ENCODE data around the gene OPCML. TPM values are rescaled to one million over a fixed set of nuclear protein-coding genes. Genes with fewer than 3 reads are reported as not detected.

OPCML gene
- total RNA-seq, 3 donors from 2014 or later (not counting 1 experiment from before 2014, with no cell fraction given): not detected

GRCh38 chr11:132658696-132659095 is 873.6 kb downstream of the OPCML start:
- H3K27ac Mint-ChIP-seq: no peak overlapping the region

GRCh38 chr11:132658004-132658403 is 874.3 kb downstream of the OPCML start:
- Histone ChIP-seq H3K4me1 (ENCODE audit: control insufficient read depth, insufficient read depth, low read length) (no peaks in the 10 kb centered on the region), H3K36me3 (ENCODE audit: control insufficient read depth, insufficient read depth, low read length) (no peaks in the 10 kb centered on the region), H3K4me3 (ENCODE audit: low read length) (no peak overlapping the region), H3K27ac (ENCODE audit: low read length) (no peak overlapping the region), H3K9me3 (ENCODE audit: control insufficient read depth, insufficient read depth, low read length) (peaks cover 2% of the 10 kb centered on the region), H3K27me3 (ENCODE audit: control insufficient read depth, insufficient read depth, low read length) (no peaks in the 10 kb centered on the region)
- Mint-ChIP-seq H3K4me3 (no peak overlapping the region), H3K4me1 (no peaks in the 10 kb centered on the region), H3K27ac (no peak overlapping the region), H3K9me3 (peaks cover 2 to 3% of the 10 kb centered on the region in 2 donors), H3K27me3 (ENCODE audit: low read depth in 2 of 2) (no peaks in the 10 kb centered on the region), H3K36me3 (no peaks in the 10 kb centered on the region)
- 89% methylated on average over 4 of the region's 4 CpGs for WGBS (ENCODE audit: insufficient coverage)
- intact Hi-C loops (cut with micrococcal nuclease): no loop called here
- DNase-seq (no peak), ATAC-seq (no peak)
- TF ChIP-seq CTCF (IDR thresholded peaks at IDR 0.05): no peak

More at GRCh38 chr11:132658696-132659095, 873.6 kb downstream of the OPCML start:
- Histone ChIP-seq H3K9me3 (ENCODE audit: control insufficient read depth, insufficient read depth, low read length) (peaks cover 2% of the 10 kb centered on the region), H3K27me3 (ENCODE audit: control insufficient read depth, insufficient read depth, low read length) (no peaks in the 10 kb centered on the region), H3K36me3 (ENCODE audit: control insufficient read depth, insufficient read depth, low read length) (no peaks in the 10 kb centered on the region), H3K4me3 (ENCODE audit: low read length) (no peak overlapping the region), H3K27ac (ENCODE audit: low read length) (no peak overlapping the region), H3K4me1 (ENCODE audit: control insufficient read depth, insufficient read depth, low read length) (no peaks in the 10 kb centered on the region)
- no peak overlapping the region for H3K4me3 Mint-ChIP-seq
- DNase-seq: no peak
- no peaks in the 10 kb centered on the region for H3K4me1 Mint-ChIP-seq
- WGBS (ENCODE audit: insufficient coverage): 83% methylated on average over 2 of the region's 2 CpGs
- no peak for ATAC-seq
- H3K9me3 Mint-ChIP-seq: peaks cover 0 to 2% of the 10 kb centered on the region in 2 donors
- no peaks in the 10 kb centered on the region for H3K36me3 Mint-ChIP-seq
- H3K27me3 Mint-ChIP-seq (ENCODE audit: low read depth in 2 of 2): no peaks in the 10 kb centered on the region
- TF ChIP-seq CTCF (IDR thresholded peaks at IDR 0.05): no peak
- intact Hi-C loops (cut with micrococcal nuclease): no loop called here

GRCh38 chr11:132655187-132655855 is 877.0 kb downstream of the OPCML start:
- Mint-ChIP-seq H3K27ac (no peak overlapping the region), H3K36me3 (no peaks in the 10 kb centered on the region), H3K4me1 (no peaks in the 10 kb centered on the region), H3K9me3 (peaks cover 0 to 3% of the 10 kb centered on the region in 2 donors), H3K4me3 (no peak overlapping the region), H3K27me3 (ENCODE audit: low read depth in 2 of 2) (no peaks in the 10 kb centered on the region)
- no peak for TF ChIP-seq CTCF (IDR thresholded peaks at IDR 0.05)
- 90% methylated on average over 15 of the region's 15 CpGs for WGBS (ENCODE audit: insufficient coverage)
- Histone ChIP-seq H3K9me3 (ENCODE audit: control insufficient read depth, insufficient read depth, low read length) (peaks cover 2% of the 10 kb centered on the region), H3K27ac (ENCODE audit: low read length) (no peak overlapping the region), H3K27me3 (ENCODE audit: control insufficient read depth, insufficient read depth, low read length) (no peaks in the 10 kb centered on the region), H3K4me3 (ENCODE audit: low read length) (no peak overlapping the region), H3K4me1 (ENCODE audit: control insufficient read depth, insufficient read depth, low read length) (no peaks in the 10 kb centered on the region), H3K36me3 (ENCODE audit: control insufficient read depth, insufficient read depth, low read length) (no peaks in the 10 kb centered on the region)
- ATAC-seq (no peak), DNase-seq (no peak)
- intact Hi-C loops (cut with micrococcal nuclease): no loop called here

- no peaks in the 10 kb centered on the region for H3K27me3 Mint-ChIP-seq (ENCODE audit: low read depth in 2 of 2)
- H3K4me1 Mint-ChIP-seq: no peaks in the 10 kb centered on the region
- no peak overlapping the region for H3K27ac Mint-ChIP-seq
- peaks cover 2% of the 10 kb centered on the region for H3K9me3 ChIP-seq (ENCODE audit: control insufficient read depth, insufficient read depth, low read length)
- DNase-seq (no peak), ATAC-seq (no peak)
- no peaks in the 10 kb centered on the region for H3K36me3 ChIP-seq (ENCODE audit: control insufficient read depth, insufficient read depth, low read length)
- WGBS (ENCODE audit: insufficient coverage): 85% methylated on average over 9 of the region's 9 CpGs
- no peak overlapping the region for H3K4me3 ChIP-seq (ENCODE audit: low read length)
- intact Hi-C loops (cut with micrococcal nuclease): no loop called here
- H3K4me1 ChIP-seq (ENCODE audit: control insufficient read depth, insufficient read depth, low read length): no peaks in the 10 kb centered on the region
- TF ChIP-seq CTCF (IDR thresholded peaks at IDR 0.05): no peak
- H3K27ac ChIP-seq (ENCODE audit: low read length): no peak overlapping the region
- no peaks in the 10 kb centered on the region for H3K27me3 ChIP-seq (ENCODE audit: control insufficient read depth, insufficient read depth, low read length)
- H3K9me3 Mint-ChIP-seq: peaks cover 3 to 6% of the 10 kb centered on the region in 2 donors
- H3K4me3 Mint-ChIP-seq: no peak overlapping the region
- no peaks in the 10 kb centered on the region for H3K36me3 Mint-ChIP-seq
Observed at GRCh38 chr11:132653237-132653636, 879.1 kb downstream of the OPCML start.

Data from natural killer cell (primary cell).